Measurements from ENCODE around the gene CMPK2.

CMPK2 gene

GRCh38 chr2:6872394-6872793 lies 6.7 kb upstream of the CMPK2 start:
- TF ChIP-seq CTCF (IDR thresholded peaks at IDR 0.05): no peak
- peaks cover 5% of the 10 kb centered on the region for H3K27me3 ChIP-seq
- H3K36me3 ChIP-seq: no peaks in the 10 kb centered on the region
- H3K27ac ChIP-seq: no peak overlapping the region
- H3K9me3 ChIP-seq: no peaks in the 10 kb centered on the region
- H3K4me1 ChIP-seq (ENCODE audit: control insufficient read depth in 1 of 2, insufficient read depth in 1 of 2, low read depth in 1 of 2, low read length in 1 of 2): peaks cover 10 to 11% of the 10 kb centered on the region in 2 experiments
- H3K4me3 ChIP-seq (ENCODE audit: low read depth in 1 of 2, low read length in 1 of 2): no peak overlapping the region

- TF ChIP-seq CTCF (IDR thresholded peaks at IDR 0.05): no peak
- H3K9me3 ChIP-seq: no peaks in the 10 kb centered on the region
- peaks cover 33% of the 10 kb centered on the region for H3K27me3 ChIP-seq
- H3K27ac ChIP-seq: no peak overlapping the region
- H3K36me3 ChIP-seq: no peaks in the 10 kb centered on the region
- peaks cover 14 to 17% of the 10 kb centered on the region in 2 experiments for H3K4me1 ChIP-seq (ENCODE audit: control insufficient read depth in 1 of 2, insufficient read depth in 1 of 2, low read depth in 1 of 2, low read length in 1 of 2)
- H3K4me3 ChIP-seq (ENCODE audit: low read depth in 1 of 2, low read length in 1 of 2): no peak overlapping the region
These were observed 1.3 kb upstream of the CMPK2 start for GRCh38 chr2:6866982-6867381.

DNA sequence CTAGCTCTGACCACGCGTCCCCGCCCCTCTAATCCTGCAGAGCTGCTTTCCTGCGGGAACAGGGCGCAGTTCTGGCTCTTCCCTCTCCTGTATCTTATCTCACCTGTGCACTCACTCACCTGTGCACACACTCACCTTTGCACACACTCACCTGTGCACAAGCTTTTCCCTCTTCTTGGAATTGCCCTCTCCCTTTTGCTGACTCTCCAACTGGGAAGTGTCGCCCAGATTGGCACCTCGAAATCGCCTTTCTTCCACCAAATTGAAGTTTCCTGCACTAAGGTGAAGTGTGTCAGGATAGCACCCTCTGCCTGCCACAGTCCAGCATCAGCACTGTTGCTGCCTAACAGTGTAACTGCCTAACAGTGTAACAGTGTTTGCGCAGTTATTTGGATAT lies 566 bp upstream of the CMPK2 start:
- H3K27ac ChIP-seq: peak overlapping the region; percentile 78
- TF ChIP-seq CTCF (IDR thresholded peaks at IDR 0.05): no peak
- H3K9me3 ChIP-seq: no peaks in the 10 kb centered on the region
- H3K4me3 ChIP-seq (ENCODE audit: low read depth in 1 of 2, low read length in 1 of 2): peak overlapping the region; percentile 66 to 74
- H3K27me3 ChIP-seq: peaks cover 31% of the 10 kb centered on the region
- peaks cover 2% of the 10 kb centered on the region for H3K36me3 ChIP-seq
- H3K4me1 ChIP-seq (ENCODE audit: control insufficient read depth in 1 of 2, insufficient read depth in 1 of 2, low read depth in 1 of 2, low read length in 1 of 2): peaks cover 14 to 17% of the 10 kb centered on the region in 2 experiments

- Histone ChIP-seq H3K9me3 (no peaks in the 10 kb centered on the region), H3K36me3 (peaks cover 4% of the 10 kb centered on the region), H3K4me1 (ENCODE audit: control insufficient read depth in 1 of 2, insufficient read depth in 1 of 2, low read depth in 1 of 2, low read length in 1 of 2) (peaks cover 14 to 17% of the 10 kb centered on the region in 2 experiments), H3K4me3 (ENCODE audit: low read depth in 1 of 2, low read length in 1 of 2) (peak overlapping the region; percentile 66 to 74), H3K27ac (peak overlapping the region; percentile 78), H3K27me3 (peaks cover 28% of the 10 kb centered on the region)
- TF ChIP-seq CTCF (IDR thresholded peaks at IDR 0.05): no peak
These were observed 773 bp downstream of the CMPK2 start for GRCh38 chr2:6864923-6865345.

DNA sequence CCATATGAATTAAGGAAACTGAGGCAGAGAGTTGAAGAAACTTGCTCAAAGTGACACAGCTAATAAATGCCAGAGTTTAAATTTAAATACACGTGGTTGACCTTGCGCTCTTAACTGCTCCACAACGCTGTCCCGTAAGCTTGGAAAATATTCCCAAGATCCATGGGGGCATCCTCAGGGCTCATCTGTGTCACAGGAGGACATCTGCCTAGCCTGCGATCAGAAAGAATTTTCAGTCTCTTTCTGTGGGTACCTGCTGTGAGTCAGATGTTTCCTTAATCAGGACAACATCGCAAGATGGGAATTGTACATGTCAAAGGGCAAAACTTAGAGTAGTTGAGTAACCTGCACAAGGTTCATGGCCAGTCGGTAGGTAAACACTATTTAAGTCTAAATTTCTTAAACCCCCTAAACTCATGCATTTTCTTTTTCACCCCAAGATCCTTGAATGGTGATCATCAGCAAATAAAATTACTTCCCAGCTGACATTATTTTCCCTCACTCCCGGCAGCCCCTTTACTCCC lies 1.4 kb downstream of the CMPK2 start:
- no peak for TF ChIP-seq CTCF (IDR thresholded peaks at IDR 0.05)
- Histone ChIP-seq H3K27me3 (peaks cover 28% of the 10 kb centered on the region), H3K4me1 (ENCODE audit: control insufficient read depth in 1 of 2, insufficient read depth in 1 of 2, low read depth in 1 of 2, low read length in 1 of 2) (peaks cover 14 to 17% of the 10 kb centered on the region in 2 experiments), H3K36me3 (peaks cover 4% of the 10 kb centered on the region), H3K9me3 (no peaks in the 10 kb centered on the region), H3K27ac (no peak overlapping the region), H3K4me3 (ENCODE audit: low read depth in 1 of 2, low read length in 1 of 2) (peak overlapping the region; percentile 66 to 74)

Measured in neutrophil (primary cell).